ENCODE results near the gene SLC38A10. TPM values are rescaled to one million over a fixed set of nuclear protein-coding genes. Genes with fewer than 3 reads are reported as not detected.
A peak's percentile ranks its signal among the peaks of the same experiment; 100 is the strongest.

SLC38A10 gene
- total and polyA plus RNA-seq, 2 of the 13 experiments (the other 11 are each of a cell fraction or from before 2014, with no cell fraction given): 23.4 to 55.8 TPM

DNA sequence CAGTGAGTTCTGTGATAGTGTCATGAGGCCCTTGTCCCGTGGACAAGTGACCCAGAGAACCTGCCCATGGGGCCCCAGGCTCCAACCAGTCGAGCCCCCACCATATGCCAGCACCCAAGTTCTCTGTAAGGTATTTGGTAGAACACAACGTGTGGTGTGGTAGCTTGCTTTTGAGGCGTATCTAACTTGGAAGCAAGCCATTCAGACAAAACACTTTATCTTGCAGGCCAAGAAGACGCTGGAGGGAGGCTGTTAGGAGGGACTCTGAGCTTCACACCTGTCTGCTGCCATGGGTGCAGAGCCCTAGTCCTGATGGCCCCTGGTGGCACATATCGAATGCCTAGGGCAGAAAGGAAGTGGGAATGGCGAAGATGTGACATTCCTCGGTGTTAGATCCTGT lies 54.3 kb downstream of the SLC38A10 start:
- no peak overlapping the region for H3K27ac ChIP-seq (ENCODE audit: extremely low read length, insufficient read depth, low read length)
- ATAC-seq (no peak), FAIRE-seq (peak; percentile 46), DNase-seq (ENCODE audit: low spot score) (no peak)
- peaks cover 4 to 6% of the 10 kb centered on the region in 2 experiments; a peak in 2 of 5 replicates for H3K36me3 ChIP-seq (replicated peaks in 1 of 2; ENCODE audit: control insufficient read depth in 1 of 2, insufficient read depth in 2 of 2, low read length in 2 of 2)
- intact Hi-C loops (cut with micrococcal nuclease; ENCODE audit: unreplicated experiment): loop anchor here (1.0 kb wide), 1 partner anchor 98 kb away; no protein-coding TSS in a partner anchor
- H3K27me3 ChIP-seq (ENCODE audit: control insufficient read depth in 1 of 2, insufficient read depth in 2 of 2, low read length in 2 of 2): no peaks in the 10 kb centered on the region; a peak in 1 of 5 replicates
- peak overlapping the region; percentile 98 for H3K9ac ChIP-seq (ENCODE audit: insufficient read depth, low read depth, low read length)
- H3K9me3 ChIP-seq (ENCODE audit: low read length): no peaks in the 10 kb centered on the region
- TSS peak; percentile 53 for BruUV-seq (replicated peaks)
- TF ChIP-seq POLR2G (IDR thresholded peaks at IDR 0.05; ENCODE audit: low read depth, low read length) (peak; percentile 3; the same call in 1 of the 2 replicates), EED (CRISPR knock-in tag; IDR thresholded peaks at IDR 0.05) (0 out of 2 replicates have a peak, but pooled peaks have one; percentile 28), ZMAT3 (CRISPR knock-in tag; conservative IDR thresholded peaks at IDR 0.05) (no peak)
- TF ChIP-seq, protein P1, sequence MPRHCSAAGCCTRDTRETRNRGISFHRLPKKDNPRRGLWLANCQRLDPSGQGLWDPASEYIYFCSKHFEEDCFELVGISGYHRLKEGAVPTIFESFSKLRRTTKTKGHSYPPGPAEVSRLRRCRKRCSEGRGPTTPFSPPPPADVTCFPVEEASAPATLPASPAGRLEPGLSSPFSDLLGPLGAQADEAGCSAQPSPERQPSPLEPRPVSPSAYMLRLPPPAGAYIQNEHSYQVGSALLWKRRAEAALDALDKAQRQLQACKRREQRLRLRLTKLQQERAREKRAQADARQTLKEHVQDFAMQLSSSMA (CRISPR knock-in tag; IDR thresholded peaks at IDR 0.05): 0 out of 2 replicates have a peak, but pooled peaks have one; percentile 27
- H3K4me2 ChIP-seq (ENCODE audit: low read depth, low read length): peak overlapping the region; percentile 91
- peak overlapping the region in 1 of 3 experiments; percentile 96; a peak in 2 of 6 replicates for H3K4me3 ChIP-seq (replicated peaks in 1 of 3; ENCODE audit: insufficient read depth in 1 of 3, low read depth in 2 of 3, low read length in 3 of 3)
- H3K4me1 ChIP-seq (ENCODE audit: insufficient read depth, low read length): peaks cover 44% of the 10 kb centered on the region
- peaks cover 39% of the 10 kb centered on the region for H3K79me2 ChIP-seq (ENCODE audit: insufficient read depth, low read length)
- H2AFZ ChIP-seq (ENCODE audit: low read length): no peak overlapping the region
- 84% methylated on average over 7 of the region's 8 CpGs for WGBS (ENCODE audit: low lambda C conversion rate)
- H4K20me1 ChIP-seq (ENCODE audit: insufficient read depth, low read length): peaks cover 8% of the 10 kb centered on the region; the same call in 1 of the 2 replicates
- in situ Hi-C loops (cut with HindIII; ENCODE audit: extremely low pct_ligation_motif_present, low pct_unique_long_range_greater_than_20kb): no loop called here
- POLR2A ChIA-PET: interaction anchor here (3.8 kb wide), 1 partner anchor 18 kb away, joined by 61 read pairs; the partner anchor contains the start of gene CEP131
- CTCF ChIA-PET (ENCODE audit: low intra/inter-chr PET ratio, low total read pairs): interaction anchor here (1.7 to 2.4 kb wide), 2 partner anchors 96 to 98 kb away, joined by 6 to 28 read pairs; no protein-coding TSS in a partner anchor

DNA sequence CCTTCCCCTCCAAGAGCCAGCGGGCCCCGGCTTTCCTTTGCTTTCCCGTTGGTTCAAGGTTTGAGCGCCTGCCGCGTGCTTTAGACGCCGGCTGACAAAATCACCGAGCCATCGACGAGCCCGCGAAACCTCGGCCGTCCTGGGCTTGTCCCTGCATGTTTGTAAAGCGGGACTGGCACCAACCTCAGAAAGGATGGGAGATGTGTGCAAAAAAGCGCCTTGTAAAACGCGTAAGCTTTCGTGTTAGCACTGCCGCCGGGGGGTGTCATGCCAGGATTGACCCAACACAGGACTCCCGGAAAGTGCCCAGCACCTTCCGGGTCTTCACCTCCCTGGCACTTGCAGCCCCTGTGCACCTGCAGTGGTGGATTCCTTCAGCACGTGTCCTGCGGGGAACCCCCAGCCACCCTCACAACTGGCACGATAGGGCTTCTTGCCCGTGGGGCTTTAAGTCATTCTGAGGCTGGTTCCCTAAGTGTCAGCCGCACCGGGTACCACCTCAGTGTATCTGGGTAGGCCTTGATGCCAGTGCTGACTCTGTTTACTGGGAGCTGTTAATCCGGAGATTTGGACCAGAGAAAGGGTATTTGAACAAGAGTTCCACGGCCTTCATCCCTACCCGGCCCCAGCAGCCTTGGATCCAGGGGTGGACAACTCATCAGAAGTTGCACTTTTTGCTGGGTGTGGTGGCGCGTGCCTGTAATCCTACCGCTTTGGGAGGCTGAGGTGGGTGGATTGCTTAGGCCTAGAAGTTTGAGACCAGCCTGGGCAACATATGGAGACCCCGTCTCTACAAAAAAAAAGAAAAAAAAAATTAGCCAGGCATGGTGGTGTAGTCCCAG lies 55.2 kb downstream of the SLC38A10 start:
- ChIA-PET CTCF (ENCODE audit: low intra/inter-chr PET ratio, low total read pairs) (no interaction called here), POLR2A (interaction anchor here (0.6 to 3.8 kb wide), 19 partner anchors 8 to 444 kb away, joined by 3 to 61 read pairs (median 4); partner anchors contain the start of genes ARL16, CEP131, HGS and PVALEF)
- peaks cover 8% of the 10 kb centered on the region; the same call in 1 of the 2 replicates for H4K20me1 ChIP-seq (ENCODE audit: insufficient read depth, low read length)
- in situ Hi-C loops (cut with HindIII; ENCODE audit: extremely low pct_ligation_motif_present, low pct_unique_long_range_greater_than_20kb) (no loop called here), intact Hi-C loops (cut with micrococcal nuclease; ENCODE audit: unreplicated experiment) (loop anchor here (1.0 kb wide), 1 partner anchor 17 kb away; no protein-coding TSS in a partner anchor)
- H3K27ac ChIP-seq (ENCODE audit: extremely low read length, insufficient read depth, low read length): peak overlapping the region; percentile 81
- 11% methylated on average over 26 of the region's 37 CpGs for WGBS (ENCODE audit: low lambda C conversion rate)
- no peaks in the 10 kb centered on the region; a peak in 1 of 5 replicates for H3K27me3 ChIP-seq (ENCODE audit: control insufficient read depth in 1 of 2, insufficient read depth in 2 of 2, low read length in 2 of 2)
- DNase-seq (ENCODE audit: low spot score) (no peak), ATAC-seq (no peak), FAIRE-seq (no peak)
- H3K79me2 ChIP-seq (ENCODE audit: insufficient read depth, low read length): peaks cover 40% of the 10 kb centered on the region
- no peaks in the 10 kb centered on the region for H3K9me3 ChIP-seq (ENCODE audit: low read length)
- peaks cover 4 to 6% of the 10 kb centered on the region in 2 experiments; a peak in 2 of 5 replicates for H3K36me3 ChIP-seq (replicated peaks in 1 of 2; ENCODE audit: control insufficient read depth in 1 of 2, insufficient read depth in 2 of 2, low read length in 2 of 2)
- BruUV-seq (replicated peaks): no TSS peak
- H2AFZ ChIP-seq (ENCODE audit: low read length): no peak overlapping the region
- H3K9ac ChIP-seq (ENCODE audit: insufficient read depth, low read depth, low read length): peak overlapping the region; percentile 98
- H3K4me2 ChIP-seq (ENCODE audit: low read depth, low read length): peak overlapping the region; percentile 91
- peaks cover 36% of the 10 kb centered on the region for H3K4me1 ChIP-seq (ENCODE audit: insufficient read depth, low read length)
- H3K4me3 ChIP-seq (replicated peaks in 1 of 3; ENCODE audit: insufficient read depth in 1 of 3, low read depth in 2 of 3, low read length in 3 of 3): peak overlapping the region; percentile 94 to 98 (median 96)
- TF ChIP-seq, protein P2, sequence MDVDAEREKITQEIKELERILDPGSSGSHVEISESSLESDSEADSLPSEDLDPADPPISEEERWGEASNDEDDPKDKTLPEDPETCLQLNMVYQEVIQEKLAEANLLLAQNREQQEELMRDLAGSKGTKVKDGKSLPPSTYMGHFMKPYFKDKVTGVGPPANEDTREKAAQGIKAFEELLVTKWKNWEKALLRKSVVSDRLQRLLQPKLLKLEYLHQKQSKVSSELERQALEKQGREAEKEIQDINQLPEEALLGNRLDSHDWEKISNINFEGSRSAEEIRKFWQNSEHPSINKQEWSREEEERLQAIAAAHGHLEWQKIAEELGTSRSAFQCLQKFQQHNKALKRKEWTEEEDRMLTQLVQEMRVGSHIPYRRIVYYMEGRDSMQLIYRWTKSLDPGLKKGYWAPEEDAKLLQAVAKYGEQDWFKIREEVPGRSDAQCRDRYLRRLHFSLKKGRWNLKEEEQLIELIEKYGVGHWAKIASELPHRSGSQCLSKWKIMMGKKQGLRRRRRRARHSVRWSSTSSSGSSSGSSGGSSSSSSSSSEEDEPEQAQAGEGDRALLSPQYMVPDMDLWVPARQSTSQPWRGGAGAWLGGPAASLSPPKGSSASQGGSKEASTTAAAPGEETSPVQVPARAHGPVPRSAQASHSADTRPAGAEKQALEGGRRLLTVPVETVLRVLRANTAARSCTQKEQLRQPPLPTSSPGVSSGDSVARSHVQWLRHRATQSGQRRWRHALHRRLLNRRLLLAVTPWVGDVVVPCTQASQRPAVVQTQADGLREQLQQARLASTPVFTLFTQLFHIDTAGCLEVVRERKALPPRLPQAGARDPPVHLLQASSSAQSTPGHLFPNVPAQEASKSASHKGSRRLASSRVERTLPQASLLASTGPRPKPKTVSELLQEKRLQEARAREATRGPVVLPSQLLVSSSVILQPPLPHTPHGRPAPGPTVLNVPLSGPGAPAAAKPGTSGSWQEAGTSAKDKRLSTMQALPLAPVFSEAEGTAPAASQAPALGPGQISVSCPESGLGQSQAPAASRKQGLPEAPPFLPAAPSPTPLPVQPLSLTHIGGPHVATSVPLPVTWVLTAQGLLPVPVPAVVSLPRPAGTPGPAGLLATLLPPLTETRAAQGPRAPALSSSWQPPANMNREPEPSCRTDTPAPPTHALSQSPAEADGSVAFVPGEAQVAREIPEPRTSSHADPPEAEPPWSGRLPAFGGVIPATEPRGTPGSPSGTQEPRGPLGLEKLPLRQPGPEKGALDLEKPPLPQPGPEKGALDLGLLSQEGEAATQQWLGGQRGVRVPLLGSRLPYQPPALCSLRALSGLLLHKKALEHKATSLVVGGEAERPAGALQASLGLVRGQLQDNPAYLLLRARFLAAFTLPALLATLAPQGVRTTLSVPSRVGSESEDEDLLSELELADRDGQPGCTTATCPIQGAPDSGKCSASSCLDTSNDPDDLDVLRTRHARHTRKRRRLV (CRISPR knock-in tag; IDR thresholded peaks at IDR 0.05): peak; percentile 89; the same call in 1 of the 2 replicates
- TF ChIP-seq TBX3 (IDR thresholded peaks at IDR 0.05; ENCODE audit: borderline replicate concordance) (no peak), GABPB1 (CRISPR knock-in tag; IDR thresholded peaks at IDR 0.05) (no peak), ZNF644 (CRISPR knock-in tag; IDR thresholded peaks at IDR 0.05; ENCODE audit: low read depth) (no peak), HNRNPL (IDR thresholded peaks at IDR 0.05; ENCODE audit: low read depth, low read length) (peak; percentile 86; the same call in 1 of the 2 replicates), ZNF619 (CRISPR knock-in tag; IDR thresholded peaks at IDR 0.05) (no peak)

Measured in HepG2 (cell line).